ENCODE measurements around the gene ADD3. TPM values are rescaled to one million over a fixed set of nuclear protein-coding genes. Genes with fewer than 3 reads are reported as not detected.

Gene ADD3
- total RNA-seq, 1 experiment from 2014 or later = 59.9 TPM

DNA sequence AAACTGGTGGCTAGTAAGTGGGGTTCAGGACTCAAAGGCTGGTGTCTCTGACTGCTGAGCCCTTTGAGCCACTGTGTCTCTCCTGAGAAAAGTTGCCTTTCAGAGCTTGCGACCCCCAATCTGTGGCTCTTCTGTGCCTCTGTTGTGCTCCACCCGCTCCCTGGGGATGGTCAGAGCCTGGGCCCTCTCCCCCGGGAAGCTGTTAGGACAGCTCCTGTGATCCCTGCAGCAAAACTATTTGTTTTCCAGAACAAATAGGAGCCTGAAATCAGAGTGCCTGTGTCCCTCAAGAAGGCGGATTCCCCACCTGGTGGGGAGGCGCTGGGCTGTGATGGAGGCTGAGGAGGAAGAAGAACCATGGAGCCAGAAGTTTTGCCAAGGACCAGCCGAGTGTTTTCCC is 143.2 kb downstream of the ADD3 start:
- H3K4ac ChIP-seq (ENCODE audit: low read depth, low read length) = no peak overlapping the region
- Mint-ChIP-seq H3K27ac (no peak overlapping the region; a peak in 1 of 7 replicates), H3K27me3 (ENCODE audit: low read depth) (peaks cover 91% of the 10 kb centered on the region), H3K36me3 (ENCODE audit: insufficient read depth in 1 of 3, low read depth in 3 of 3) (no peaks in the 10 kb centered on the region; a peak in 1 of 7 replicates), H3K4me3 (no peak overlapping the region), H3K4me1 (peaks cover 15 to 24% of the 10 kb centered on the region in 2 experiments), H3K9me3 (no peaks in the 10 kb centered on the region)
- no peak overlapping the region for H2AFZ ChIP-seq (ENCODE audit: low read length)
- no peaks in the 10 kb centered on the region; the same call in 1 of the 2 replicates for H3K4me1 ChIP-seq (ENCODE audit: insufficient read depth, low read length)
- no peaks in the 10 kb centered on the region for H3K23me2 ChIP-seq (ENCODE audit: insufficient read length, low read depth, low read length, poor library complexity, severe bottlenecking)
- no peak overlapping the region for H4K5ac ChIP-seq (ENCODE audit: insufficient read length, low read depth, low read length)
- no peak overlapping the region for H3K9ac ChIP-seq (ENCODE audit: extremely low read depth, insufficient read length, low read length)
- H4K91ac ChIP-seq (ENCODE audit: insufficient read length, low read depth, low read length) = no peak overlapping the region
- H2AK5ac ChIP-seq (ENCODE audit: insufficient read length, low read length) = no peak overlapping the region
- H3K14ac ChIP-seq (ENCODE audit: insufficient read depth, low read length) = no peak overlapping the region
- H3K27me3 ChIP-seq (ENCODE audit: insufficient read depth, low read length) = no peaks in the 10 kb centered on the region; the same call in 1 of the 2 replicates
- H2BK20ac ChIP-seq (ENCODE audit: low read depth, low read length, poor library complexity, severe bottlenecking) = no peak overlapping the region
- no peak overlapping the region for H3K4me2 ChIP-seq (ENCODE audit: insufficient read depth, insufficient read length, low read length)
- TF ChIP-seq, protein P1, sequence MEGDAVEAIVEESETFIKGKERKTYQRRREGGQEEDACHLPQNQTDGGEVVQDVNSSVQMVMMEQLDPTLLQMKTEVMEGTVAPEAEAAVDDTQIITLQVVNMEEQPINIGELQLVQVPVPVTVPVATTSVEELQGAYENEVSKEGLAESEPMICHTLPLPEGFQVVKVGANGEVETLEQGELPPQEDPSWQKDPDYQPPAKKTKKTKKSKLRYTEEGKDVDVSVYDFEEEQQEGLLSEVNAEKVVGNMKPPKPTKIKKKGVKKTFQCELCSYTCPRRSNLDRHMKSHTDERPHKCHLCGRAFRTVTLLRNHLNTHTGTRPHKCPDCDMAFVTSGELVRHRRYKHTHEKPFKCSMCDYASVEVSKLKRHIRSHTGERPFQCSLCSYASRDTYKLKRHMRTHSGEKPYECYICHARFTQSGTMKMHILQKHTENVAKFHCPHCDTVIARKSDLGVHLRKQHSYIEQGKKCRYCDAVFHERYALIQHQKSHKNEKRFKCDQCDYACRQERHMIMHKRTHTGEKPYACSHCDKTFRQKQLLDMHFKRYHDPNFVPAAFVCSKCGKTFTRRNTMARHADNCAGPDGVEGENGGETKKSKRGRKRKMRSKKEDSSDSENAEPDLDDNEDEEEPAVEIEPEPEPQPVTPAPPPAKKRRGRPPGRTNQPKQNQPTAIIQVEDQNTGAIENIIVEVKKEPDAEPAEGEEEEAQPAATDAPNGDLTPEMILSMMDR (conservative IDR thresholded peaks at IDR 0.05) = no peak
- H4K8ac ChIP-seq (replicated peaks; ENCODE audit: insufficient read length, low read depth, low read length) = no peak overlapping the region
- no peak overlapping the region for H3T11ph ChIP-seq (ENCODE audit: low read length)
- H2BK15ac ChIP-seq (ENCODE audit: low read depth, low read length) = no peak overlapping the region
- no peak overlapping the region for H2BK5ac ChIP-seq (ENCODE audit: insufficient read length, low read length)
- no peak overlapping the region for H3K27ac ChIP-seq (ENCODE audit: insufficient read length, low read depth, low read length)
- H2BK120ac ChIP-seq (ENCODE audit: low read depth, low read length, poor library complexity, severe bottlenecking) = no peak overlapping the region
- no peaks in the 10 kb centered on the region for H3K79me1 ChIP-seq (ENCODE audit: insufficient read depth, low read depth, low read length, poor library complexity, severe bottlenecking)
- H3K79me2 ChIP-seq (ENCODE audit: insufficient read depth, low read length) = no peaks in the 10 kb centered on the region
- H3K18ac ChIP-seq (ENCODE audit: insufficient read length, low read depth, low read length) = no peak overlapping the region
- H2BK12ac ChIP-seq (ENCODE audit: insufficient read length, low read depth, low read length) = no peak overlapping the region
- H3K56ac ChIP-seq (ENCODE audit: insufficient read length, low read depth, low read length) = no peak overlapping the region
- DNase-seq = no peak
- WGBS (ENCODE audit: extremely low coverage, insufficient read length, low lambda C conversion rate) = no CpG with 5 or more reads among the region's 6 CpGs
- H4K20me1 ChIP-seq (ENCODE audit: control insufficient read depth, insufficient read depth, insufficient read length) = no peaks in the 10 kb centered on the region
- no peaks in the 10 kb centered on the region for H3K9me3 ChIP-seq (ENCODE audit: control insufficient read depth, low read depth, low read length)
- no peak overlapping the region for H3K23ac ChIP-seq (ENCODE audit: insufficient read length, low read depth, low read length)

All from H9 (cell line).